ENCODE data around the gene EPHA6. TPM values are rescaled to one million over a fixed set of nuclear protein-coding genes. Genes with fewer than 3 reads are reported as not detected.
"Not testable (repeated sequence)": the region's sequence is repeated elsewhere in the genome, so short reads cannot be mapped to it uniquely, and the experiment has no call there.

Gene EPHA6
- total RNA-seq, 4 donors from 2014 or later, result not detected

DNA sequence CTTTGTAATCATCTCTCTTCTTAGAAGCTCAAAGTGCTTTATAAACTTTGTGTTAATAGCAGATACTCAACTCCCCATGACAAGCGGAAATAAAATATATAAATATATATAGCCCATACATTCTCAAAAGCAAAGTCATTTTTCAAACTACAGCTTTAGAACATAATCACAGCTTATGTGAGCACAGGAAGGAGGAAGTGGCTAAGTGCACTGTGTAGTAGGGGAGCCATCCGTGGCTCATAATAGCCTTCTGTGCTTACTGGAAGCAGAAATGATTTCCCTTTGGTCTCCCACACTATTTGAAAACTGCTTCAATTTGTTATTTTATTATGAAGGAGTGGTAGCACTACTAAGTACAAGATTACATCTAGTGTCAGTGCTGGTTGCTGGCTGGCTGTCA is 798.7 kb downstream of the EPHA6 start:
- intact Hi-C loops (cut with DNase I; ENCODE audit: low total_unique reads), result no loop called here
- H3K27me3 ChIP-seq, result no peaks in the 10 kb centered on the region
- ATAC-seq, result no peak
- no peaks in the 10 kb centered on the region for H3K36me3 ChIP-seq
- no peak for DNase-seq
- no peaks in the 10 kb centered on the region for H3K4me1 ChIP-seq
- no peak overlapping the region for H3K4me3 ChIP-seq
- H3K9me3 ChIP-seq, result no peaks in the 10 kb centered on the region
- H3K27ac ChIP-seq, result no peak overlapping the region
- TF ChIP-seq POLR2A (IDR thresholded peaks at IDR 0.05), result no peak
- TF ChIP-seq, protein P1, sequence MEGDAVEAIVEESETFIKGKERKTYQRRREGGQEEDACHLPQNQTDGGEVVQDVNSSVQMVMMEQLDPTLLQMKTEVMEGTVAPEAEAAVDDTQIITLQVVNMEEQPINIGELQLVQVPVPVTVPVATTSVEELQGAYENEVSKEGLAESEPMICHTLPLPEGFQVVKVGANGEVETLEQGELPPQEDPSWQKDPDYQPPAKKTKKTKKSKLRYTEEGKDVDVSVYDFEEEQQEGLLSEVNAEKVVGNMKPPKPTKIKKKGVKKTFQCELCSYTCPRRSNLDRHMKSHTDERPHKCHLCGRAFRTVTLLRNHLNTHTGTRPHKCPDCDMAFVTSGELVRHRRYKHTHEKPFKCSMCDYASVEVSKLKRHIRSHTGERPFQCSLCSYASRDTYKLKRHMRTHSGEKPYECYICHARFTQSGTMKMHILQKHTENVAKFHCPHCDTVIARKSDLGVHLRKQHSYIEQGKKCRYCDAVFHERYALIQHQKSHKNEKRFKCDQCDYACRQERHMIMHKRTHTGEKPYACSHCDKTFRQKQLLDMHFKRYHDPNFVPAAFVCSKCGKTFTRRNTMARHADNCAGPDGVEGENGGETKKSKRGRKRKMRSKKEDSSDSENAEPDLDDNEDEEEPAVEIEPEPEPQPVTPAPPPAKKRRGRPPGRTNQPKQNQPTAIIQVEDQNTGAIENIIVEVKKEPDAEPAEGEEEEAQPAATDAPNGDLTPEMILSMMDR (IDR thresholded peaks at IDR 0.05 in 4 of 5, conservative IDR thresholded peaks at IDR 0.05 in 1 of 5), result no peak
- in situ Hi-C loops (cut with MboI; ENCODE audit: low sequenced_read_pairs in 4 of 4), result no loop called here

GRCh38 chr3:97620514-97620913 is 806.1 kb downstream of the EPHA6 start:
- in situ Hi-C loops (cut with MboI; ENCODE audit: low sequenced_read_pairs in 4 of 4); intact Hi-C loops (cut with DNase I; ENCODE audit: low total_unique reads); DNase-seq; H3K27me3 ChIP-seq; H3K27ac ChIP-seq; H3K4me1 ChIP-seq; H3K4me3 ChIP-seq; ATAC-seq; H3K36me3 ChIP-seq; H3K9me3 ChIP-seq: not testable (repeated sequence)

GRCh38 chr3:97636465-97636864 is 822.1 kb downstream of the EPHA6 start:
- Histone ChIP-seq H3K27ac (no peak overlapping the region), H3K4me3 (no peak overlapping the region), H3K4me1 (no peaks in the 10 kb centered on the region), H3K9me3 (no peaks in the 10 kb centered on the region), H3K27me3 (no peaks in the 10 kb centered on the region), H3K36me3 (no peaks in the 10 kb centered on the region)
- in situ Hi-C loops (cut with MboI; ENCODE audit: low sequenced_read_pairs in 4 of 4) (no loop called here), intact Hi-C loops (cut with DNase I; ENCODE audit: low total_unique reads) (no loop called here)
- ATAC-seq (no peak), DNase-seq (no peak)
- no peak for TF ChIP-seq POLR2A (IDR thresholded peaks at IDR 0.05)
- TF ChIP-seq, protein P1 (IDR thresholded peaks at IDR 0.05 in 4 of 5, conservative IDR thresholded peaks at IDR 0.05 in 1 of 5), result no peak

DNA sequence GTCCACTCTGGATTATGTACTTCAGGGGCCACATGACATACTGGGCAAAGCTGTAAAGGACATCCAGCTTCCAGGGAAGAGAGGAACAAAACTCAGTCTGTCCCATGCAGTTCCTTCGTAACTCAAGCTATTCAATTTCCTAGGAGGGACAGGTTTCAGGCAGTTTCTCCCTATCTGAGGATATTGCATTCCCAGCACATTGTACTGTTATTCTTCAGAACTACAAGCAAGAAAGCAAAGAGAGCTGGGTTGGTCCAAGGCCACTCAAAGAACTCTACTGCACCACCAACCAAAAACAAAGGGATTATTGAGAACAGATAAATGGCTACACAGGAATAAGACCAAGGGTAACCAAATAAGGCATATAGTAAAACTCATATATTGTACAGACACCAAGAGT is 832.5 kb downstream of the EPHA6 start:
- Histone ChIP-seq H3K9me3 (no peaks in the 10 kb centered on the region), H3K4me3 (no peak overlapping the region), H3K4me1 (no peaks in the 10 kb centered on the region), H3K27ac (no peak overlapping the region), H3K27me3 (no peaks in the 10 kb centered on the region), H3K36me3 (no peaks in the 10 kb centered on the region)
- in situ Hi-C loops (cut with MboI; ENCODE audit: low sequenced_read_pairs in 4 of 4) (no loop called here), intact Hi-C loops (cut with DNase I; ENCODE audit: low total_unique reads) (no loop called here)
- DNase-seq (no peak), ATAC-seq (no peak)
- TF ChIP-seq, protein P1 (IDR thresholded peaks at IDR 0.05 in 4 of 5, conservative IDR thresholded peaks at IDR 0.05 in 1 of 5), result no peak
- TF ChIP-seq POLR2A (IDR thresholded peaks at IDR 0.05), result no peak

GRCh38 chr3:97647441-97647982 is 833.1 kb downstream of the EPHA6 start:
- H3K27me3 ChIP-seq, result no peaks in the 10 kb centered on the region
- H3K4me3 ChIP-seq, result no peak overlapping the region
- TF ChIP-seq POLR2A (IDR thresholded peaks at IDR 0.05), result no peak
- TF ChIP-seq, protein P1 (IDR thresholded peaks at IDR 0.05 in 4 of 5, conservative IDR thresholded peaks at IDR 0.05 in 1 of 5), result no peak
- H3K4me1 ChIP-seq, result no peaks in the 10 kb centered on the region
- in situ Hi-C loops (cut with MboI; ENCODE audit: low sequenced_read_pairs in 4 of 4), result no loop called here
- no peaks in the 10 kb centered on the region for H3K36me3 ChIP-seq
- H3K27ac ChIP-seq, result no peak overlapping the region
- H3K9me3 ChIP-seq, result no peaks in the 10 kb centered on the region
- intact Hi-C loops (cut with DNase I; ENCODE audit: low total_unique reads), result no loop called here
- ATAC-seq (no peak), DNase-seq (no peak)

Data from gastrocnemius medialis (tissue), 4 donors.